ENCODE results near the gene NCAM1.
"Not testable (repeated sequence)": the region's sequence is repeated elsewhere in the genome, so short reads cannot be mapped to it uniquely, and the experiment has no call there.

The NCAM1 gene

DNA sequence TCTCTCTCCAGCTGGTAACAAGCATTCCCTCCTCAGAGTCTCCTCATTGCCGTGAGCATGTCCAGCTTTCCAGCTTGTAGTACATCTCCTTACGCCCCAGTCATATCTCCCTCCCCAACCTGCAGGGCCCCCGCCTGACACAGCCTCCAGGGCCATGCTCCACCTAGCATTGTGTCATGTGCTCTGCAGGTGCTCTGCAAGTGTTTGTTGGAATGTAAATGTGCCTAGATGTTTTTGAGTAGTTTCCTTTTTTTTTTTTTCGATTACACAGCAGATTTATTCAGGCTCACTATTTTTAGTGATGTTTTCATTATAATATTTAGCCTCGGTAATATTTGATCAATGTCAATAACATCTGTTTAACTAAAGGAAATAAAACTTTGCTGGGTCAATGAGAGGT, 82.5 kb downstream of the NCAM1 start:
- no peak overlapping the region for H3K4me3 ChIP-seq (ENCODE audit: low read length)
- TF ChIP-seq CTCF (conservative IDR thresholded peaks at IDR 0.05; ENCODE audit: low read depth, low read length), result no peak
- no peak for DNase-seq (ENCODE audit: low read depth)

- no peak for DNase-seq (ENCODE audit: low read depth)
- no peak for TF ChIP-seq CTCF (conservative IDR thresholded peaks at IDR 0.05; ENCODE audit: low read depth, low read length)
- H3K4me3 ChIP-seq (ENCODE audit: low read length), result no peak overlapping the region
Observed at GRCh38 chr11:113045146-113045545, 83.9 kb downstream of the NCAM1 start.

- no peak for TF ChIP-seq CTCF (conservative IDR thresholded peaks at IDR 0.05; ENCODE audit: low read depth, low read length)
- DNase-seq (ENCODE audit: low read depth), result no peak
- H3K4me3 ChIP-seq (ENCODE audit: low read length), result no peak overlapping the region
Observed at GRCh38 chr11:113046866-113047265, 85.6 kb downstream of the NCAM1 start.

DNA sequence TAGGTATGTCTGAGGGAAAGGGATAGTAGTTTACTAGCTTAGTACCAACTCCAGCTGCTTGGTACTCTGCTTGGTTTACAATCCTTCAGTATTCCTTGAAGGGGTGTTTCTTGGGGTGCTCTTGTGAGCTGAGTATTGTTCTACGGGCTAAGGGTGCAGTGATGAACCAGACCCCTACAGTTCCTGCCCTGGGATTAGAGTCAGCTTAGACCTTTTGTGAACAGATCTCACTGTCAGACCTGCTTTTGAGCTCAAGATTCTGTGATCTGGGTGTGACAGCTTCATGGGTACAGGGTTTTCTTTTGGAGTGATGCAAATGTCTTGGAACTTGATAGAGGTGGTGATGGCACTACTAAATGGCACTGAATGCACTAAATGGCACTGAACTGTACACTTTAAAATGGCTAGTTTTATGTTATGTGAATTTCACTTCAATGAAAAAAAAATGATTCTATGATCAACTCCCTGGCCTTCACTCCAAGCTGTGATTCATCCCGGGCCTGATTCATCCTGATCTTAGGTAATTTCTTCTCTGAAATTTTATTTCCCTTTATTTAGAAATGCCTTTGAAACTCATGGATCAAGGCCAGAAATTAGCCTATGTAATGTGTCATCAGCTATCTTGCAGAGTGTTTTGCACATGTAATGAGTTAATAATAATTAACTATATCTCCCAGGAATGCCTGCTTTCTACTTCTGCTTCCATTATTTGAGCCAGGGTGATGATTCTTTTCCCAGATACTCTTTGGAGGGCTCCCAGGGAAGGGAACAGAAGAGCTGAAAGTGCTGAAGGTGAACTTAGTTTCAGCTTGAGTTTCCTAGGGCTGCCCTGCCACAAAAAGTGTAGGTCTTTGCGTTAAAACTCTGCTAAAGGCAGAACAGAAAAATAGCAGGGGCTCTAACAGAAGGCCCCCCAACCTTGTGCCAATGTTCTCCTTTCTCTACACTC, 87.9 kb downstream of the NCAM1 start:
- no peak for TF ChIP-seq CTCF (conservative IDR thresholded peaks at IDR 0.05; ENCODE audit: low read depth, low read length)
- no peak for DNase-seq (ENCODE audit: low read depth)
- H3K4me3 ChIP-seq (ENCODE audit: low read length), result no peak overlapping the region

DNA sequence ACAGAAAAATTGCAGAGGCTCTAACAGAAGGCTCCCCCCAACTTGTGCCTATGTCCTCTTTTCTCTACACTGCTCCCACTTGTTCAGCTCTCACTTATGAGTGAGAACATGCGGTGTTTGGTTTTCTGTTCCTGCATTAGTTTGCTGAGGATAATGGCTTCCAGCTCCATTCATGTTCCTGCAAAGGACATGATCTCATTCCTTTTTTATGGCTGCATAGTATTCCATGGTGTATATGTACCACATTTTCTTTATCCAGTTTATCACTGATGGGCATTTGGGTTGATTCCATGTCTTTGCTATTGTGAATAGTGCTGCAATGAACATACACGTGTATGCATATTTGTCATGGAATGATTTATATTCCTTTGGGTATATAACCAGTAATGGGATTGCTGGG, 91.8 kb downstream of the NCAM1 start:
- H3K4me3 ChIP-seq (ENCODE audit: low read length); DNase-seq (ENCODE audit: low read depth): not testable (repeated sequence)

DNA sequence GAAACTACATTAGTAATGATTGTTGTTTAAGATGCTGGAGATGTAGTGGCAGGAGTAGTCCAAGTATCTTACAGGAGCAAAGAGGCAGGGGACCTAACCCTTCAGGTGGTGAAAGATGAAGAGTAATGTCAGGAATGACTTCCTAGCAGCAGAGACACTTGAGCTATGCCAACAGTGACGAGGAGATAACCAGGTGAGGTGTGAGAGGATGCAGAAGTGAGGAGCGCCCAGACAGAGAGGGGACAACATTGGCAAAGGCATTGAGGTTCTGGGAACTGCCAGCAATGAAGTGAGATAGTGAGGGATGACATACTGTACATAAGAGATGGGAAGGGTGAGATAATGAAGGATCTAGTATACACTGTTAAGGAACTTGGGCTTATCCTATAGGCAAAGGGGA, 95.8 kb downstream of the NCAM1 start:
- no peak overlapping the region for H3K4me3 ChIP-seq (ENCODE audit: low read length)
- no peak for TF ChIP-seq CTCF (conservative IDR thresholded peaks at IDR 0.05; ENCODE audit: low read depth, low read length)
- no peak for DNase-seq (ENCODE audit: low read depth)

GRCh38 chr11:113059548-113059947, 98.3 kb downstream of the NCAM1 start:
- no peak for TF ChIP-seq CTCF (conservative IDR thresholded peaks at IDR 0.05; ENCODE audit: low read depth, low read length)
- no peak overlapping the region for H3K4me3 ChIP-seq (ENCODE audit: low read length)
- no peak for DNase-seq (ENCODE audit: low read depth)
